ENCODE results near the gene CLEC10A. TPM values are rescaled to one million over a fixed set of nuclear protein-coding genes. Genes with fewer than 3 reads are reported as not detected.
"Not testable (repeated sequence)": the region's sequence is repeated elsewhere in the genome, so short reads cannot be mapped to it uniquely, and the experiment has no call there.

The CLEC10A gene
- total RNA-seq, 1 donor from 2014 or later: 2.9 TPM

- H3K9me3 ChIP-seq (replicated peaks): no peaks in the 10 kb centered on the region
- no peak for DNase-seq
- H3K4me1 ChIP-seq: no peaks in the 10 kb centered on the region
- H3K27ac ChIP-seq (replicated peaks): no peak overlapping the region
- peaks cover 67% of the 10 kb centered on the region for H3K27me3 ChIP-seq (ENCODE audit: low read depth)
- intact Hi-C loops (cut with micrococcal nuclease): no loop called here
- no peak overlapping the region for H3K4me3 ChIP-seq
- H3K36me3 ChIP-seq: no peaks in the 10 kb centered on the region
- TF ChIP-seq, protein P1, sequence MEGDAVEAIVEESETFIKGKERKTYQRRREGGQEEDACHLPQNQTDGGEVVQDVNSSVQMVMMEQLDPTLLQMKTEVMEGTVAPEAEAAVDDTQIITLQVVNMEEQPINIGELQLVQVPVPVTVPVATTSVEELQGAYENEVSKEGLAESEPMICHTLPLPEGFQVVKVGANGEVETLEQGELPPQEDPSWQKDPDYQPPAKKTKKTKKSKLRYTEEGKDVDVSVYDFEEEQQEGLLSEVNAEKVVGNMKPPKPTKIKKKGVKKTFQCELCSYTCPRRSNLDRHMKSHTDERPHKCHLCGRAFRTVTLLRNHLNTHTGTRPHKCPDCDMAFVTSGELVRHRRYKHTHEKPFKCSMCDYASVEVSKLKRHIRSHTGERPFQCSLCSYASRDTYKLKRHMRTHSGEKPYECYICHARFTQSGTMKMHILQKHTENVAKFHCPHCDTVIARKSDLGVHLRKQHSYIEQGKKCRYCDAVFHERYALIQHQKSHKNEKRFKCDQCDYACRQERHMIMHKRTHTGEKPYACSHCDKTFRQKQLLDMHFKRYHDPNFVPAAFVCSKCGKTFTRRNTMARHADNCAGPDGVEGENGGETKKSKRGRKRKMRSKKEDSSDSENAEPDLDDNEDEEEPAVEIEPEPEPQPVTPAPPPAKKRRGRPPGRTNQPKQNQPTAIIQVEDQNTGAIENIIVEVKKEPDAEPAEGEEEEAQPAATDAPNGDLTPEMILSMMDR (IDR thresholded peaks at IDR 0.05; ENCODE audit: borderline replicate concordance): no peak
Measured at GRCh38 chr17:7102421-7102820, 22.4 kb upstream of the CLEC10A start.

DNA sequence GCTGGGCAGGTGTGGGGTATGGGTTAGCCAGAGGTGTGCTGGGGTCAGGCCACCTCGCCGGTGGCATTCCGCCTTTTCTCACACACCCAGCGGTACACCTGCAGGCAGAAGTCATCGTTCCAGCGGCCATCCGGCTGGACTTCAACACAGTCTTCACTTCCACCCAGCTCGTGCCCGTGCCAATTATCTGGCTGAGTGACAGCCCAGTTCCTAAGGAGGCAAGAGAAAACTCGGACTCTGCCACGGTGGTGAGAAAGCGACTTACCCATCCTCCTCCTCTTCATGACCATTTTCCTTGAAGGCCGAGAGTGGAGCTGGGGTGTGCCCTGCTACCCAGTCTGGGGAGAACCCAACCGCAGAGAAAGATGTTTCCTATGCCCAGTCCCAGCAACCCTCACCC, 21.5 kb upstream of the CLEC10A start:
- Histone ChIP-seq H3K9me3 (replicated peaks) (no peaks in the 10 kb centered on the region), H3K27me3 (ENCODE audit: low read depth) (peaks cover 67% of the 10 kb centered on the region), H3K36me3 (no peaks in the 10 kb centered on the region), H3K27ac (replicated peaks) (no peak overlapping the region), H3K4me1 (no peaks in the 10 kb centered on the region), H3K4me3 (no peak overlapping the region)
- intact Hi-C loops (cut with micrococcal nuclease): no loop called here
- no peak for DNase-seq
- TF ChIP-seq, protein P1 (IDR thresholded peaks at IDR 0.05; ENCODE audit: borderline replicate concordance): no peak

GRCh38 chr17:7100641-7101379, 20.8 kb upstream of the CLEC10A start:
- DNase-seq; H3K9me3 ChIP-seq (replicated peaks); H3K4me1 ChIP-seq; intact Hi-C loops (cut with micrococcal nuclease); H3K27ac ChIP-seq (replicated peaks); H3K36me3 ChIP-seq; H3K4me3 ChIP-seq: not testable (repeated sequence)
- peaks cover 67% of the 10 kb centered on the region for H3K27me3 ChIP-seq (ENCODE audit: low read depth)

DNA sequence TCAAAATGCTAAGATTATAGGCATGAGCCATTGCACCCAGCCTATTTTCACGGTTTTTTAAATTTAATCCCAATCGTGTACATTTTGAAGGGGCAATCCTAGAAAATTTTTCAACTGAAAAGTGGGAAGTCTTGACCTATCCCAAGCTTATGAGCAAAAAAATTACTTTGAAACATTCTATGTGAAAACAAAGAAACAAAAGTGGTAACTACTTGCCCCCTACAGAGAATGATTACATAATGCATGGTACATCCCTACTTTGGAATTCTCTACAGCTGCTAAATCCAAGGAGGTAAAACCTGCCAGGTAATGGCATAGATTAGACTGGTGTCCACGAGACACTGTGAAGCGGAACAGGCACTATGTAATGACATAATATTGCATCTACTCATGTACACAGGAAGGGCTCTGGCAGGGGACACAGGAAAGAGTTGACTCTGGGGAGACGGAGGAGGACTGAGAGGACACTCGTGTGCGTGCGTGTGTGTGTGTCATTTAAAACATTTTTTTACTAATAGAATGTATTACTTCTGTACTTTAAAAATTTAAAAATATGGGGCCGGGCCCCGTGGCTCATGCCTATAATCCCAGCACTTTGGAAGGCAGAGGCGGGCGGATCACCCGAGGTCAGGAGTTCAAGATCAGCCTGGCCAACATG, 18.9 kb upstream of the CLEC10A start:
- no peak for DNase-seq
- intact Hi-C loops (cut with micrococcal nuclease): no loop called here
- Histone ChIP-seq H3K4me3 (no peak overlapping the region), H3K36me3 (no peaks in the 10 kb centered on the region), H3K27me3 (ENCODE audit: low read depth) (peaks cover 70% of the 10 kb centered on the region), H3K27ac (replicated peaks) (no peak overlapping the region), H3K4me1 (no peaks in the 10 kb centered on the region), H3K9me3 (replicated peaks) (no peaks in the 10 kb centered on the region)
- TF ChIP-seq, protein P1 (IDR thresholded peaks at IDR 0.05; ENCODE audit: borderline replicate concordance): no peak

- H3K4me1 ChIP-seq: no peaks in the 10 kb centered on the region
- no peak overlapping the region for H3K27ac ChIP-seq (replicated peaks)
- no peak overlapping the region for H3K4me3 ChIP-seq
- DNase-seq: no peak
- no peaks in the 10 kb centered on the region for H3K36me3 ChIP-seq
- TF ChIP-seq, protein P1 (IDR thresholded peaks at IDR 0.05; ENCODE audit: borderline replicate concordance): no peak
- H3K9me3 ChIP-seq (replicated peaks): no peaks in the 10 kb centered on the region
- H3K27me3 ChIP-seq (ENCODE audit: low read depth): peaks cover 69% of the 10 kb centered on the region
- intact Hi-C loops (cut with micrococcal nuclease): no loop called here
Measured at GRCh38 chr17:7097940-7098339, 17.9 kb upstream of the CLEC10A start.

DNA sequence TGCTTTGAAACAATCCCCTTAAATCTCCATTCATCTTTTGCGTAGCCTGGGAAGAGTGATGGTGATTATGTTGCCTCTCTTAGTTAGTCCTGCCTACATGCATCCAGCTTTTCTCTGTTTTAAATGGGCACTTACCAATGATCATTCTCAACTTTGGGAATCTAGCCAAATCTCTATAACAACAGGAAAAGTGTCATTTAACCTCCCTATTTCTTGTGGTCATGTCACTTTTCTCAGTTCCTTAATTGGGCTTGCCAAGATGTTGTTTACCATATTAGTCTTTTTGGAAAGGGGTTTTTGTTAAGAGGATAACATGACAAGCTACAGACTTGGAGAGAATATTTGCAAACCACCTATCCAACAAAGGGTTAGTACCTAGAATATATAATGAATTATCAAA, 15.6 kb upstream of the CLEC10A start:
- Histone ChIP-seq H3K4me3 (no peak overlapping the region), H3K27ac (replicated peaks) (no peak overlapping the region), H3K4me1 (no peaks in the 10 kb centered on the region), H3K27me3 (ENCODE audit: low read depth) (peaks cover 68% of the 10 kb centered on the region), H3K36me3 (no peaks in the 10 kb centered on the region), H3K9me3 (replicated peaks) (no peaks in the 10 kb centered on the region)
- intact Hi-C loops (cut with micrococcal nuclease): no loop called here
- TF ChIP-seq, protein P1 (IDR thresholded peaks at IDR 0.05; ENCODE audit: borderline replicate concordance): no peak
- no peak for DNase-seq
